CD4-positive, CD25-positive, alpha-beta regulatory T cell (primary cell): ENCODE results near the gene MAPKAP1. TPM values are rescaled to one million over a fixed set of nuclear protein-coding genes. Genes with fewer than 3 reads are reported as not detected.

Experiments used
- ATAC-seq, 2 donors: fragments of 150-1000 bp; cut with Tn5 transposase; one replicate each; pipeline ENCODE4 v1.10.0; 2021; ENCODE audit warnings: low read depth in 2 of 2, moderate number of reproducible peaks in 2 of 2, moderate library complexity in 1 of 2
- DNase-seq, 3 donors: peaks; one replicate each; pipeline versions ENCODE4 v3.0.0 to v3.0.0-alpha.2; 2012 to 2022; ENCODE audit warnings: mixed read lengths in 1 of 3
- H3K27ac ChIP-seq: one replicate; pipeline ENCODE4 v1.7.0; 2013; ENCODE audit warnings: mild to moderate bottlenecking, low read length; ENCODE audit not compliant: insufficient read depth, poor library complexity, severe bottlenecking
- H3K27me3 ChIP-seq: one replicate; pipeline ENCODE4 v1.7.0; 2013; ENCODE audit warnings: low read length; ENCODE audit not compliant: control insufficient read depth, insufficient read depth
- H3K36me3 ChIP-seq: one replicate; pipeline ENCODE4 v1.7.0; 2013; ENCODE audit warnings: mild to moderate bottlenecking, low read length, moderate library complexity; ENCODE audit not compliant: control insufficient read depth, insufficient read depth
- H3K4me1 ChIP-seq: 2 replicates; pipeline ENCODE4 v1.7.0; 2013; ENCODE audit warnings: mild to moderate bottlenecking, low read length; ENCODE audit not compliant: insufficient read depth, control insufficient read depth, poor library complexity, severe bottlenecking
- H3K4me3 ChIP-seq: one replicate; pipeline ENCODE4 v1.7.0; 2013; ENCODE audit warnings: low read depth, mild to moderate bottlenecking, low read length, moderate library complexity
- H3K9me3 ChIP-seq, 2 experiments: 1 replicate in 1 of 2; 2 replicates in 1 of 2; pipeline ENCODE4 v1.7.0; 2013; ENCODE audit warnings: low read length in 2 of 2, mild to moderate bottlenecking in 1 of 2, moderate library complexity in 1 of 2; ENCODE audit not compliant: control insufficient read depth in 2 of 2
- H3K27ac Mint-ChIP-seq, 3 donors: one replicate each; pipeline ENCODE4 v1.8.0; 2020 to 2022; ENCODE audit warnings: mild to moderate bottlenecking in 3 of 3, mixed read lengths in 3 of 3, moderate library complexity in 2 of 3
- H3K27me3 Mint-ChIP-seq: one replicate; pipeline ENCODE4 v1.8.0; 2022; ENCODE audit warnings: mild to moderate bottlenecking, mixed read lengths
- H3K36me3 Mint-ChIP-seq: one replicate; pipeline ENCODE4 v1.8.0; 2020; ENCODE audit warnings: mixed read lengths
- H3K4me1 Mint-ChIP-seq, 4 donors: one replicate each; pipeline ENCODE4 v1.8.0; 2020 to 2022; ENCODE audit warnings: mixed read lengths in 4 of 4, mild to moderate bottlenecking in 1 of 4
- H3K4me3 Mint-ChIP-seq, 4 donors: one replicate each; pipeline ENCODE4 v1.8.0; 2020 to 2022; ENCODE audit warnings: mild to moderate bottlenecking in 4 of 4, mixed read lengths in 4 of 4, moderate library complexity in 3 of 4
- H3K9me3 Mint-ChIP-seq, 7 donors: one replicate each; pipeline ENCODE4 v1.8.0; 2020 to 2022; ENCODE audit warnings: mixed read lengths in 7 of 7, mild to moderate bottlenecking in 3 of 7, moderate library complexity in 2 of 7
- polyA plus RNA-seq, 4 donors: library from polyadenylated mRNA; unstranded; fragments of 300-500 nt; fragmentation: Illumina TruSeq; gene quantifications; one replicate each; pipeline ENCODE4 v1.2.3, GENCODE V29; 2021
- total RNA-seq: library from RNA; stranded (reverse); gene quantifications from one replicate; pipeline ENCODE4 v1.2.3, GENCODE V29; 2022

The MAPKAP1 gene
- total and polyA plus RNA-seq, 5 donors from 2014 or later: 40.8 to 53.2 (median 47.3) TPM

DNA sequence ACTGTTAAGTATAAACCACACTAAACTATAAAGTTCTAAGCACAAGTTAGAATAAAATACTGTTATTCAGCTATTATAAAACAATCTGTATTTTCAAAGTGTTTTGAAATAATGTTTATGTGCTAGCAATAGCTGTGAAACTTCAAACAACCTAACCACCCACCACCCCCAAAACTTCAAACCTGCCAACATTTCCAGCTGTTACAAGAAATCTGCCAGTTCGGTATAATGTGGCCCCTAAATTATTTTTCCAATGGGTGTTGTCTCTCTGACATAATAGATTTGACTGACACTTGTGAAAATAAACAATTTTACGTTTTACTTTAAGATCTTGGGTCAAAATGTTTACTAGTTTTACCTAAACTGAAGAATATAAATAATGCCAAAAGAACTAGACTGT is 24.7 kb downstream of the MAPKAP1 start:
- H3K27ac ChIP-seq: no peak overlapping the region

DNA sequence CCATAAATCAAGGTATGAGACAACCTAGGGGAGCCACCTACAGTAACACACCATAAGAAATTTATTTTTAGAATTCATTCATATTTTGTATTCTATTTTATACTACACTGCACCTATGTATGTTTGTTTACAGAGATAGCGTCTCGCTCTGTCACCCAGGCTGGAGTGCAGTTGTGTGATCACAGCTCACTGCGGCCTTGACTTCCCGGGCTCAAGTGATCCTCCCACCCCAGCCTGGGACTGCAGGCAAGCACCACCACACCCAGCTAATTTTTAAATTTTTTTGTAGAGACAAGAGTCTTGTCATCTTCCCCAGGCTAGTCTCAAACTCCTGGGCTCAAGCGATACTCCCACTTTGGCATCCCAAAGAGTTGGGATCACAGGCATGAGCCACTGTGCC is 25.4 kb downstream of the MAPKAP1 start:
- Mint-ChIP-seq H3K4me3 (no peak overlapping the region), H3K36me3 (peaks cover 32% of the 10 kb centered on the region), H3K27ac (no peak overlapping the region), H3K27me3 (no peaks in the 10 kb centered on the region), H3K9me3 (no peaks in the 10 kb centered on the region), H3K4me1 (peaks cover 6 to 37% (median 16%) of the 10 kb centered on the region in 4 donors)
- no peak for DNase-seq
- H3K9me3 ChIP-seq: no peaks in the 10 kb centered on the region
- ATAC-seq: no peak
- no peaks in the 10 kb centered on the region for H3K27me3 ChIP-seq
- H3K27ac ChIP-seq: no peak overlapping the region
- H3K4me1 ChIP-seq: no peaks in the 10 kb centered on the region
- H3K4me3 ChIP-seq: no peak overlapping the region
- peaks cover 19% of the 10 kb centered on the region for H3K36me3 ChIP-seq

More for the DNA sequence above, 24.7 kb downstream of the MAPKAP1 start:
- Mint-ChIP-seq H3K27ac (no peak overlapping the region), H3K9me3 (no peaks in the 10 kb centered on the region), H3K36me3 (peaks cover 32% of the 10 kb centered on the region), H3K27me3 (no peaks in the 10 kb centered on the region), H3K4me3 (no peak overlapping the region), H3K4me1 (peaks cover 6 to 38% (median 16%) of the 10 kb centered on the region in 4 donors)
- no peak overlapping the region for H3K4me3 ChIP-seq
- peaks cover 19% of the 10 kb centered on the region for H3K36me3 ChIP-seq
- H3K27me3 ChIP-seq: no peaks in the 10 kb centered on the region
- DNase-seq: no peak
- ATAC-seq: no peak
- H3K4me1 ChIP-seq: no peaks in the 10 kb centered on the region
- no peaks in the 10 kb centered on the region for H3K9me3 ChIP-seq

DNA sequence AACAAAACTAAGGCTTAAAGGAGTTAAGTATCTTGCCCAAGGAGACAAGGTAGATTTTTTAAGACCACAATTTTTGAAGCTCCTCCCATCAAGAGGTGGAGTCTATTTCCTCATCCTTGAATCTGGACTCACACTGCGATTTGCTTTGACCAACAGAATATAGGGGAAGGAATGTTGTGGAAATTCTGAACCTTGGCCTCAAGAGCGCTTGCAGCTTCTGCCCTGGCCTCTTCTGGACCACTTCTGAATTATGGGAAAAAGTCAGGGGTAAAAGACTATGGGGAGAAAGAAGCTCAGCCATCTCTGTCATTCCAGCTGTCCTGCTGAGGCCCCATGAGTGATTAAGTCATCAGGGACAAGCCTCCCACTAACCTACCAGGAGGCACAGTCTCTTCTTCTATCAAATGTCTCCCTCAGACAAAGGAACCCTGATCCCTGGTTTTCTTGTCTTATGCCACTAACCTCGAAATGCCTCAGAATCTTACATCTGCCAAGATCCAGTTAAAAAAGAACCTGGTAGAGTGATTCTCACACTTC is 25.9 kb downstream of the MAPKAP1 start:
- DNase-seq: no peak
- Mint-ChIP-seq H3K9me3 (no peaks in the 10 kb centered on the region), H3K4me3 (no peak overlapping the region), H3K27ac (peak overlapping the region in 1 of 3 donors; percentile 3), H3K36me3 (peaks cover 36% of the 10 kb centered on the region), H3K4me1 (peaks cover 9 to 40% (median 17%) of the 10 kb centered on the region in 4 donors), H3K27me3 (no peaks in the 10 kb centered on the region)
- H3K27me3 ChIP-seq: no peaks in the 10 kb centered on the region
- H3K36me3 ChIP-seq: peaks cover 19% of the 10 kb centered on the region
- no peaks in the 10 kb centered on the region for H3K4me1 ChIP-seq
- no peak overlapping the region for H3K4me3 ChIP-seq
- no peak overlapping the region for H3K27ac ChIP-seq
- ATAC-seq: no peak
- H3K9me3 ChIP-seq: no peaks in the 10 kb centered on the region

DNA sequence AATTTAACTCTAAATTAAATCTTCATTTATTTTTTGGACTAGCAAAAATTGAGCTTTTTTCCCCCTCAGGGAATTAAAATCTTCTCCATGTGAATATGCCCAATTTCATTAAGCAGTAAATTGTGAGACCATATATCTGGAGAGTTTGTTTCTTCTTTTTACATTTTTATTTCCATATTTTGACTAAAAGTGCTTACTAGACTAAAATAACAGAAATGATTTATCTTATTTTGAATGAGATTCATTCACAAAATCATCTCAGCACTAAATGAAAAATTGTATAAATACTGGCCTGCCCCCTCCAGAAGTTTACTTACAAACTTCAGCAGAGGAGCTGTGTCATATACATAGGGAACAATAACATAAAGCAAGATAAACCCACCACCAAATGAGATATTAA is 26.6 kb downstream of the MAPKAP1 start:
- no peaks in the 10 kb centered on the region for H3K9me3 ChIP-seq
- H3K9me3 Mint-ChIP-seq: no peaks in the 10 kb centered on the region
- H3K27me3 Mint-ChIP-seq: no peaks in the 10 kb centered on the region
- no peak overlapping the region for H3K4me3 Mint-ChIP-seq
- no peaks in the 10 kb centered on the region for H3K27me3 ChIP-seq
- DNase-seq: no peak
- H3K27ac ChIP-seq: no peak overlapping the region
- ATAC-seq: no peak
- peaks cover 15% of the 10 kb centered on the region for H3K36me3 ChIP-seq
- no peaks in the 10 kb centered on the region for H3K4me1 ChIP-seq
- no peak overlapping the region for H3K4me3 ChIP-seq
- H3K36me3 Mint-ChIP-seq: peaks cover 32% of the 10 kb centered on the region
- H3K4me1 Mint-ChIP-seq: peaks cover 12 to 41% (median 20%) of the 10 kb centered on the region in 4 donors
- peak overlapping the region in 1 of 3 donors; percentile 3 for H3K27ac Mint-ChIP-seq

DNA sequence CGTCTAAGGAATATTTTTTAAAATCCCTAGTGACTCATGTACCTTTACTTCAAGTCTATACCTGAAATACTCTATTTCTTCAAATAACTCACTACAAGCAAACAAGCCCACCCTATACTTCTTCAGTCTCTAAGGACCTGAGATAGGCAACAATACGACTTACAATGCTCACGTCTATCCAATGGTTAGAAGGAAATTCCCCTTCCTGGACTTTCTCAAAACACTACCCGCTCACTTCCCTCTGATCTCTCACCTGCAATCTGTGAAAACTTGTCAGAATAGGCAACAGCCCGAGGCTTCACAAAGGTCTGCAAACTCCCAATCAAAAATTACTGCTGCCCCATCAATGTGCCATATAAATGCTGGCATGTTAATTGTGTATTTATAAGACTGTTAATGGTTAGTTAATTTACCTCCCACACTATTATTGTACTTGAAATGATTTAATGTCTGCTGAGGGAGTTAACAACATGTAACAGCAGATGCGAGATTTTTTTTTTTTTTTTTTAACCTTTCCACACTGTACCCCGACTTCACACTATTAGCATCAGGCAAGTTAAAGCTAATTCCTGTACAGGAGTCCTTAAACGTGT is 27.3 kb downstream of the MAPKAP1 start:
- Histone ChIP-seq H3K4me1 (no peaks in the 10 kb centered on the region), H3K36me3 (peaks cover 9% of the 10 kb centered on the region), H3K27ac (no peak overlapping the region), H3K9me3 (no peaks in the 10 kb centered on the region), H3K4me3 (no peak overlapping the region), H3K27me3 (no peaks in the 10 kb centered on the region)
- Mint-ChIP-seq H3K27ac (no peak overlapping the region), H3K27me3 (no peaks in the 10 kb centered on the region), H3K36me3 (peaks cover 25% of the 10 kb centered on the region), H3K9me3 (no peaks in the 10 kb centered on the region), H3K4me1 (peaks cover 14 to 39% (median 24%) of the 10 kb centered on the region in 4 donors), H3K4me3 (no peak overlapping the region)
- ATAC-seq (no peak), DNase-seq (no peak)

DNA sequence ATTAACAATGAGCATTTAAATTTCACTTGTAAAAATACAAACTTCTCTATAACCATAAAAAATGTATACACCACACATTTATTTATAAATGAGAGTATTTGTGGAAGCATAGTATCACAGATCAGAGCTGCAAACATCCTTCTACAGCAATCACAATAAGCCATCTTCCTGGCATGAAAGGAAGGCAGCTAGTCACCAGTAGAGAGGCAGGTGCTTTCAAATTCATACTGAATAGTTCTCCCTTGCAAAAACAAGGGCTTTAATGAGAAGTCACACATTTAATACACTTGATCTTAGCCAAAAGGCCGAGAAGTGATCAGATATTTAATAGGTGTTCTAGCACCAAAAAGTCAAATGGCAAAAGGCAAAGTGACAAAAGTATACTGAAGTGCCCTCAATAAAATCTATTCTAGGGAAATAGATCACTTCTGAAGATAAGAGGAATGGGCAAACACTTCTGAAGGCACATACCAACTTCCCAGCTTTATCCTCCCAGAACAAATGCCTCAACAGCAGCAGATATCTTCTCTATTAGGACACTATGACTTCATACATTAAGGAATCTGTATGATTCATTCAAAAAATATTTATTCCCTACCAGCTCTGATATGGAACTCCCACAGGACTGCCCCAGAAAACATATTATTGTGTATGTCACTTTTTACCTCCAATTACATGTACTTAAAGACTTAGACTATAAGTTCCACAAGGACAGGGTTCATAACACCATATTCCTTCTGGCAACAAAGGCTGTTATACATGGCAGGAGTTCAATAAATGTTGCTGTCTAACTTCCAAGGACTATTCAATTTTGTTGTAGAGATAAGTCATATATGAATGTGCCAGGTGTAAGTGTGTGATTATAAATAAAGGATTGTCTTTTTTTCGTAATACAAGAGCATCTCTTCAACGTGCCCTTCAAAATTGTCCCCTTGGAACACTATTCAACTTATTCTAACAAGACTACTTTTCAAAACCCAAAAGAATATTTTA is 31.7 kb downstream of the MAPKAP1 start:
- no peak overlapping the region for H3K27ac Mint-ChIP-seq
- Histone ChIP-seq H3K9me3 (no peaks in the 10 kb centered on the region), H3K4me1 (no peaks in the 10 kb centered on the region), H3K36me3 (peaks cover 6% of the 10 kb centered on the region), H3K4me3 (no peak overlapping the region), H3K27me3 (no peaks in the 10 kb centered on the region), H3K27ac (no peak overlapping the region)
- no peak overlapping the region for H3K4me3 Mint-ChIP-seq
- no peaks in the 10 kb centered on the region for H3K9me3 Mint-ChIP-seq
- peaks cover 23% of the 10 kb centered on the region for H3K36me3 Mint-ChIP-seq
- no peak for ATAC-seq
- peaks cover 9 to 26% (median 19%) of the 10 kb centered on the region in 4 donors for H3K4me1 Mint-ChIP-seq
- H3K27me3 Mint-ChIP-seq: no peaks in the 10 kb centered on the region
- no peak for DNase-seq

DNA sequence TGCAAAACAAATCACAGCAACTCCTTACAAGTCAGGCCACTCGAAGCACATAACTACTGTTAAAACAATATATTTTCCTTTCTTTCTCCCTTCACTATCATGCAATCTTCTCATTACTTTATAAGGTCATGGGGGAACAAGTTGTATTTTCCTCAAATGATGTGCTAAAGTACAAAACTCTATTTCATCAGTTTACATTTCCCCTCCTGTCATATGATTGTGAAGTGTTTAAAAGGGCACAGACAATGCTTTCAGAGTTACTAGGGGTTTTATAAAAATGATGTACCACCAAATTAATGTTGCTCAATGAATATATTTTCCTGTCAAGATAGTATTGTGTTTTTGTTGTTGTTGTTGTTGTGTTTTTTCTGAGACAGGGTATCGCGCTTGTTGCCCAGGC is 34.1 kb downstream of the MAPKAP1 start:
- DNase-seq (no peak), ATAC-seq (no peak)
- Histone ChIP-seq H3K9me3 (no peaks in the 10 kb centered on the region), H3K4me3 (no peak overlapping the region), H3K27me3 (no peaks in the 10 kb centered on the region), H3K4me1 (no peaks in the 10 kb centered on the region), H3K27ac (no peak overlapping the region), H3K36me3 (peaks cover 11% of the 10 kb centered on the region)
- Mint-ChIP-seq H3K4me1 (peaks cover 9 to 22% (median 17%) of the 10 kb centered on the region in 4 donors), H3K36me3 (peaks cover 32% of the 10 kb centered on the region), H3K27me3 (no peaks in the 10 kb centered on the region), H3K9me3 (no peaks in the 10 kb centered on the region), H3K27ac (no peak overlapping the region), H3K4me3 (no peak overlapping the region)
